Measurements from ENCODE around the gene RTL5.

Gene RTL5

GRCh38 chrX:72107841-72108595, 23.7 kb downstream of the RTL5 start:
- DNase-seq (ENCODE audit: low spot score) = no peak

DNA sequence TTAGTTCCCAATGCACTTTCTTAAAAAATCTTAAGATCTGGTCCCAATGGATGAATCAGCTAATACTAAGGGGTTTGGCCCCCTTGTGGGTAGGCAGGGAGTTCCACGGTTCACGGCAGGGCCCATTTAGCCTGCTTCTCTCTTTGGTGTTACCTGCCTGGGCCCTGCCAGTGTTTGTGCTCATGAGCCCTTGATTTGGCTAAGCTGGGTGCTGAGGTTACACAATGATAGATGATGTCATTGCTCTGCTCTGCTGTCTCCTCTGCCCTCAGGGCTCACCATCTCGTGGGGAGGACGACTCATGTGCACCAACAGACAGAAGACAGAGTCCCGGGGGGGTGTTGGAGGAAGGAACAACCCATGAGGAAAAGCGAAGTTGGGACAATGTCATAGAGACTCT, 24.4 kb downstream of the RTL5 start:
- no peak for DNase-seq (ENCODE audit: low spot score)

DNA sequence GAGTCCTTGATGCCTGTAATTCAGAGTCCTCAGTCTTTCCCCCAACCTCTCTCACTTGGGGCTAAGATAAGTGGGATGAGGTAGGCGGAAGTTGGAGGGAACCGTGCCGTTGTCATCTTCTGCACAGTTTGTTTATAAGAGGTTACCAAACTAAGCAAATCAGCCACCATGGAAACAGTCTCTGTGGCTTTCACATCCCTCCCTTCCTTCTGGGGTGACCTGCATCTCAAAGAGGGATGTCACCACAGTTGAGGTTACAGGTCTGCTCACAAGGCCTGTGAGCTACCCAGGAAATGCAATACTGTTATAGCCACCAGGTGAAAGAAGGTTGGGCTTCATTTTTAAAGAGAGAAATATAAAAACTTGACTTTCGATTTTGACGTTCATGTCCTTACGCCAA, 26.3 kb downstream of the RTL5 start:
- DNase-seq (ENCODE audit: low spot score) = no peak

DNA sequence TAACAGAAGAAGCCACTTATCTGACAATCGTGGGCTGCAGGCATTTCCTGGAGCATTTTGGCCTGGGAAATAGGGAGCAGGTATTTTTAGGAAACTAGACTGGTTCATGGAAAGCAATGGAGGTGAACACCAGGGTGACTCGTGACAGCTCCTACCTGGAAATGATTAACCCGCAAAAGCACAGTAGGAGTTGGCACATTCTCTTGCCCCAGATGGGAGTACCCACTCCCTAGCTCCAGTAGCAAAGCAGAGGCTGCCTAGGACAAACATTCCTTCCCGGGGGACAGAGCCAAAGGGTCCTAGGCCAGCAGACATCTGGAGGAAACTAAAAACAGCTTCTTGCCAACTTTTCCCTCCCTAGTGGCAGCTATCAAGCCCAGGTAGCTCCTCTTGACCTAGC, 29.0 kb downstream of the RTL5 start:
- DNase-seq (ENCODE audit: low spot score) = no peak

GRCh38 chrX:72102126-72102525, 29.6 kb downstream of the RTL5 start:
- no peak for DNase-seq (ENCODE audit: low spot score)

GRCh38 chrX:72101597-72102037, 30.1 kb downstream of the RTL5 start:
- no peak for DNase-seq (ENCODE audit: low spot score)

DNA sequence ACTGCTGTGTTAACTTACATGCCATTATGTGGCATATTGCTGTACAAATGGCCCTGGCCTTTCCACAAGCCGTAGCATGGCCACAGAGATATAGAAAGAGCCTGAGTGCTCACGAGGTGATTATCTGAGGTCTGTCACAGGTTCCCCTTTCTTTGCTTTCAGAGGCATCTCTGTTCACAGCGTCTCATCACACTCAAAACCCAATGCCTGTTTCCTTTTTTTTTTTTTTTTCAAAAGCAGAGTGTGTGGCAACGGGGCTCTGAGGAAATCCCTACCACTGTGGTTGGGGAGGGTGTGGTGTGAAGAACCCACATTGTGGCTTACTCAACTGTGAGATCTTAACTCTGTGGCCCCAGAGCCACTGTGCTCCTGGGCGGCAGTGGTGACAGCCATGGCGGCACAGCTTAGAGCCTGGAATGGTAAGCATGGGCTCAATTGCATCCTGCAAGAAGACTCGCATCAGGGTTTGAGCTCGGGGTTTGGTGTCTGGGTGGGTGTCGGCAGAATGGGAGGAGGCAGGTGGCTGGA, 30.8 kb downstream of the RTL5 start:
- no peak for DNase-seq (ENCODE audit: low spot score)

- DNase-seq (ENCODE audit: low spot score) = no peak
Measured at GRCh38 chrX:72100051-72100755, 31.5 kb downstream of the RTL5 start.

- no peak for DNase-seq (ENCODE audit: low spot score)
Measured at GRCh38 chrX:72097098-72097497, 34.6 kb downstream of the RTL5 start.

GRCh38 chrX:72095370-72095769, 36.3 kb downstream of the RTL5 start:
- DNase-seq (ENCODE audit: low spot score) = no peak

DNA sequence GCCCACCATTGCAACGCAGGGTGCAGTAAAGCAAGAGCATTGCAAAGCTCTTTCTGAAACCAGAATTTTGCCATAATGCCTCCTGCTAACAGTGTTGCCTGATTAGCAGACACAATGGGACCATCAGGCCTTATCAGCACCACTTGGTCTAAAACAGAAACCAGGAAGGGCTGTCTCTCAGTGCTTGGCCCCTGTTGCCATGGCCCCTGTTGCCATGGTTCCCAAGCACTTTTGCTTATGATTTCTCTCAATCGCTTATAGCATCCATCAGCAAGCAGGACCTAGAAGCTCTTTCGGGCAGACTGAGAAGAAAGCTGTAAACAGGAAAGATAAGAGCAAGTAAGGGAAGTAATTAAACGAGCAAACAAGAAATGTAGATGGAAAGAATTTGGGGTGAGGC, 36.8 kb downstream of the RTL5 start:
- no peak for DNase-seq (ENCODE audit: low spot score)

DNA sequence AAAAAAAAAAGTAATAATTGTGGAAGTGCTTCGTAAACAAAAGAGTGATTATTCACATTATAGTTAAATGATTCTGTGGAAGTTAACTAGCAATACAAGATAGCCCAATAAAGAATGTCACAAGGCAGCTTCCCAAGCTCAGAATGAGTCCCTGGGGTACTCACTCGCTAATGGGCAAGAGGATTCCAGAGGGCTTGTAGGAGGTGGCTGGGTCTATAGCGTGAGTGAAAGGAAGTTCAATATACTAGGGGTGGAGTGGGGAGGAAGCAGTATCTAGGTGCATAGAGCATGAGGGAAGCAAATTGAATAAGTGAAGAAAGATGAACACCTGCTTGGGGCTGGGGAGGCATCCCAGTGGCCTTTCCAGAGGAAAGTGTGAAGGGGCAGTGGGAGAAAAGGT, 42.5 kb downstream of the RTL5 start:
- no peak for DNase-seq (ENCODE audit: low spot score)

DNA sequence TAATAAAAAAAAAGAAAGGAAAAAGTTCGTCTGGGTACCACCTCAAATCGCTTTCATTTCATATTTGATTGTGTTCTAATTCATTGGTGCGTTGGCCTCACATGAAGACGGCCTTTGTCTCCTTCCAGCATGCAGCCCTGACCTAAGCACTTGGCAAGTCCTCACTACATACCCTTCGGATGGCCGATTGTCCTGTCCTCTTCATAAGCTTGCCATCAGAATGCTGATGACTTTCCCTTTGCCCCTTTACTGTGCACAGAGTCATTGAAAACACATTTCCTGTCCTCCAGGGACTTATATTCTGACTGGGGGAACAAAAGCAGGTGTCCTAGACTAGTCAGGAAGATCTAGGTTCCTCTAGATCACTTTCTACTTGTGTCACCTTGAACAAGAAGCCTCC, 43.0 kb downstream of the RTL5 start:
- DNase-seq (ENCODE audit: low spot score) = no peak

DNA sequence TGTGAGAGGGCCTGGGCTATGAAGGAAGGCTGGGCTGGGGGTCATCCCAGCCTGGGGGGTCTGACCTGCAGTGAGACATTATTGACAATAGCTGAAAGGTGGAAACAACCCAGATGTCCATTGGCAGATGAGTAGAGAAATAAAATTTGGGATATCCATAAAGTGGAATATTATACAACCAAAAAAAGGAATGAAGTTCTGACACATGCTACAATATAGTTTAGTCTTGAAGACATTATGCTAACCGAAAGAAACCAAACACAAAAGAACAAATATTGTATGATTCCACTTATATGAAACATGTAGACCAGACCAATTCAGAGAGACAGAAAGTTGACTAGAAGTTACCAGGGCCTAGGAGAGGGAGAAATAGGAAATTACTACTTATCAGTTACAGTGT, 44.7 kb downstream of the RTL5 start:
- DNase-seq (ENCODE audit: low spot score) = no peak

DNA sequence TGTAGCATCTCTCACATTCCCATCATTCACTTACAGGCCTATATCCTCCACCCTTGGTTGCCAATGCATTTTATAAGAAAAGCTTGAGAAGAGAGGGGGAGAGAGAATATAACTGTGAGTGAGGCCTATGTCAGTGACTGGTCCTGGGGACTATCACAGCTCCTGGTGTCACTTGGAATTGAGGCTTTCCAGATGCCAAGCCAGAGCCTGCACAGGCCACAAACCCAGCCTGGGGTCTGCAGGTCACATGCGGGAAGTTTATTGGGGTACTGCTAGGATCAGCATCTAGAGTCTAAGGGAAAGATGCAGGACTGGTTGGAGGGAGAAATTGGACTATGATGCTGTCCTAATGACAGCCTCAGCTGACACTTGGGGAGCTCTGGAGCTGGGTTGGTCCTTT, 47.6 kb downstream of the RTL5 start:
- DNase-seq (ENCODE audit: low spot score) = no peak

DNA sequence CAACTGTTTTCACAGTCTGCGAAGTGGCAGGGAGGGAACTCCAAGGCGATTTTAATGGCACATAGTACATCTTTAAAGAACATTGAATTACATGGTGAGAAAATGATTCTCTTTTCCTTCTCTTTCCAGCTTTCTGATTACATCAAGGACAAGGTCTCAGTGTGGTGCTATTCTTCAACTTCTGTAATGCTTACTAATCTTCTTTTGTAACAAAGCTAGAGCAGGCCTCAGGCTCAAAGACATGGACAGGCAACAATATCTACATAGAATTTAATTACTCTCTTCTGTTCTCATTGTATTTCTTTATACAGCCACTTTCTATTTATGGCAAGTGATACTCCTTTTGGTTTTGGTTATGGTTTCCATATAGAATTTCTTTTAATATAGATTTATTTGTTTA, 48.4 kb downstream of the RTL5 start:
- no peak for DNase-seq (ENCODE audit: low spot score)

DNA sequence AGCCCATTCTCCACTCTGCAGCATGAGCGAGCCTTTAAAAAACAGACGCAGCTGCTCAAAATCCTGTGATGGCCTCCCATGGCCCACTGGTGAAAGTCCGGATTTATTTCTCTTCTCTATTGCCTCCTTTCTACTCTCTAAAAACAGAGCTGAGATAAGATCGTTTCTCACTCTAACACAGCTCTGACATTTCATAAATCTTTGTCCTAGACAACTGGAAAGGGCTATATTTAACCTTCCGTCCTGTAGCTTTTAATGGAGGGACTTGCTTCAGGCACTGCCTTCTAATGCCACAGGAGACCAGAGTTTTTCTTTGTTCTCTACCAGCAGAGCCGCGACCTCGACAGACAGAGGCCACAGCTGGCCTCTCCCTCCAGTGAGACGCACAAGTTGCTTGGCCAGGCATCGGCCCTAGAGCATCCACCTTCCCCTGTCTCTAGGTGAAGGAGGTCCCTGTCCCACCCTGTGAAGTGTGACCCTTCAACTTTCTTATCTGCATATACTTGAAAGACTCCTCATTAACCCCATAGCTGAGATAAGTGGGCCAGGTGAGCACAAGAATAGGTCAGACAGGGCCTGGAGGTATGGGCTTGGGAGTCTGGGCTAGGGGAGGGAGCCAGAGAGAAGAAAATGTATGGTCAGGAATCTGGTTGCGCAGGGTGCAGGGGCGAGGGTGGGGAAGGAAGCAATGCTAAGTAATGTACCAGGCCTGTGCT, 50.0 kb downstream of the RTL5 start:
- no peak for DNase-seq (ENCODE audit: low spot score)

- no peak for DNase-seq (ENCODE audit: low spot score)
Measured at GRCh38 chrX:72080800-72081199, 50.9 kb downstream of the RTL5 start.

GRCh38 chrX:72080150-72080549, 51.6 kb downstream of the RTL5 start:
- DNase-seq (ENCODE audit: low spot score) = no peak

- DNase-seq (ENCODE audit: low spot score) = no peak
Measured at GRCh38 chrX:72079607-72080006, 52.1 kb downstream of the RTL5 start.

DNA sequence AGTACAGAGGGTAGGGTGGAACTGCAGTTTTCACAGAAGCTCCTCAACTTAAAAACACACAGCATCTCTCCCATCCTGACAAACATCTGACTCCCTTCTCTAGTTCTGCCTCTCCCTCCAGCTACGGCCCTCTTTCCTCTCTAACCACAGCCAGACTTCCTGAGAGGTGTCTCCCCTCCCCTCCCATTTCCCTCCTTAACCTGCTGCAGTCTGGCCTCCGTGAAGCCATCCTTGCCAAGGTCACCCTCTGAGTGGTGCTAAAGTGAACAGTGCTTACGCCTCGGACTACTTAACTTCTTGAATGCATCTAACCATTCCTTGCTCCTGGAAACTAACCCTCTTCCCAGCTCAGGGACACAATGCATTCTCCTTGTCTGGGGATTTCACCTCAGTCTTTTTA, 53.3 kb downstream of the RTL5 start:
- DNase-seq (ENCODE audit: low spot score) = no peak
